HepG2 (cell line): Measurements from ENCODE around the gene AKAP7. TPM values are rescaled to one million over a fixed set of nuclear protein-coding genes. Genes with fewer than 3 reads are reported as not detected.

ENCODE experiments used
- ATF1 ChIP-seq: IDR thresholded peaks from 2 replicates; pipeline ENCODE4 v1.6.1; 2016; ENCODE audit warnings: mild to moderate bottlenecking, control low read depth
- FOXO1 ChIP-seq: sonication (generic); formaldehyde crosslinking; IDR thresholded peaks from 2 replicates; pipeline ENCODE4 v1.4.0; 2020; ENCODE audit warnings: missing genetic modification reagents
- HMG20A ChIP-seq: IDR thresholded peaks from 2 replicates; pipeline ENCODE4 v1.6.1; 2016; ENCODE audit warnings: borderline replicate concordance
- HOXA5 ChIP-seq: sonication (generic); formaldehyde crosslinking; IDR thresholded peaks from 2 replicates; pipeline ENCODE4 v1.4.0; 2020; ENCODE audit warnings: missing genetic modification reagents
- HOXD1 ChIP-seq: sonication (generic); formaldehyde crosslinking; IDR thresholded peaks from 2 replicates; pipeline ENCODE4 v1.5.0; 2020; ENCODE audit warnings: missing genetic modification reagents
- KDM3A ChIP-seq: IDR thresholded peaks from 2 replicates; pipeline ENCODE4 v1.6.1; 2018; ENCODE audit warnings: low read depth, missing compliant biosample characterization
- MEIS2 ChIP-seq: sonication (generic); formaldehyde crosslinking; IDR thresholded peaks from 2 replicates; pipeline ENCODE4 v1.9.0; 2021; ENCODE audit warnings: mild to moderate bottlenecking, missing genetic modification reagents
- MIXL1 ChIP-seq: IDR thresholded peaks from 2 replicates; pipeline ENCODE4 v1.6.1; 2016
- NFKB2 ChIP-seq: sonication (generic); formaldehyde crosslinking; IDR thresholded peaks from 2 replicates; pipeline ENCODE4 v1.4.0; 2020; ENCODE audit warnings: missing genetic modification reagents, borderline replicate concordance
- RFX1 ChIP-seq: fragments of 450-650 bp; IDR thresholded peaks from 2 replicates; pipeline ENCODE4 v1.6.1; 2017
- XRCC5 ChIP-seq: fragments of 200-400 bp; formaldehyde crosslinking; optimal IDR thresholded peaks from 2 replicates; pipeline ENCODE3; 2017; ENCODE audit warnings: mild to moderate bottlenecking, low read length
- ZBTB8A ChIP-seq: sonication (generic); formaldehyde crosslinking; IDR thresholded peaks from 2 replicates; pipeline ENCODE4 v1.4.0; 2020; ENCODE audit warnings: mild to moderate bottlenecking, low read depth, missing genetic modification reagents, borderline replicate concordance
- ZC3H4 ChIP-seq: sonication (generic); formaldehyde crosslinking; IDR thresholded peaks from 2 replicates; pipeline ENCODE4 v1.4.0; 2020; ENCODE audit warnings: missing genetic modification reagents, borderline replicate concordance
- ZNF143 ChIP-seq: sonication (generic); formaldehyde crosslinking; IDR thresholded peaks from 2 replicates; pipeline ENCODE4 v1.4.0; 2020; ENCODE audit warnings: missing genetic modification reagents
- ZNF225 ChIP-seq: sonication (generic); formaldehyde crosslinking; IDR thresholded peaks from 2 replicates; pipeline ENCODE4 v1.4.0; 2020; ENCODE audit warnings: mild to moderate bottlenecking, missing genetic modification reagents
- ZZZ3 ChIP-seq: sonication (generic); formaldehyde crosslinking; IDR thresholded peaks from 2 replicates; pipeline ENCODE4 v1.4.0; 2020; ENCODE audit warnings: missing genetic modification reagents, mild to moderate bottlenecking, borderline replicate concordance
- polyA plus RNA-seq, 8 experiments: library from polyadenylated mRNA; depleted of rRNA in 3 of 8; stranded (reverse) in 7 of 8; unstranded in 1 of 8; fragments of >200 nt; fragmentation: Illumina TruSeq in 4 of 8; extraction: Trizol in 4 of 8; gene quantifications; 2 replicates each; pipeline versions ENCODE4 v1.2.1 to v1.2.3, GENCODE V29; 2011 to 2016; ENCODE audit warnings: low read depth in 4 of 8, missing spikeins in 1 of 8, mixed read lengths in 1 of 8; ENCODE audit not compliant: insufficient read depth in 1 of 8
- total RNA-seq, 5 experiments: library from RNA; depleted of rRNA; stranded (reverse); fragments of >200 nt; fragmentation: Illumina TruSeq; extraction: Trizol; gene quantifications; 2 replicates each; pipeline ENCODE4 v1.2.3, GENCODE V29; 2016; ENCODE audit warnings: low read depth in 1 of 5
- TF ChIP-seq, protein P1 (sequence below): sonication (generic); formaldehyde crosslinking; IDR thresholded peaks from 2 replicates; pipeline ENCODE4 v1.5.0; 2020; ENCODE audit warnings: missing genetic modification reagents, mild to moderate bottlenecking, borderline replicate concordance
- TF ChIP-seq, protein P2 (sequence below): sonication (generic); formaldehyde crosslinking; IDR thresholded peaks from 2 replicates; pipeline ENCODE4 v1.4.0; 2020; ENCODE audit warnings: missing genetic modification reagents
- TF ChIP-seq, protein P3 (sequence below): sonication (generic); formaldehyde crosslinking; IDR thresholded peaks from 2 replicates; pipeline ENCODE4 v1.5.0; 2020; ENCODE audit warnings: missing genetic modification reagents
- TF ChIP-seq, protein P4 (sequence below): sonication (generic); formaldehyde crosslinking; IDR thresholded peaks from 2 replicates; pipeline ENCODE4 v1.9.0; 2021; ENCODE audit warnings: missing genetic modification reagents, mild to moderate bottlenecking, borderline replicate concordance
- TF ChIP-seq, protein P5 (sequence below): sonication (generic); formaldehyde crosslinking; IDR thresholded peaks from 2 replicates; pipeline ENCODE4 v1.5.0; 2020; ENCODE audit warnings: missing genetic modification reagents
- TF ChIP-seq, protein P6 (sequence below): sonication (generic); formaldehyde crosslinking; conservative IDR thresholded peaks from 2 replicates; pipeline ENCODE4 v1.4.0; 2020; ENCODE audit warnings: missing genetic modification reagents
- TF ChIP-seq, protein P7 (sequence below): sonication (generic); formaldehyde crosslinking; IDR thresholded peaks from 2 replicates; pipeline ENCODE4 v1.4.0; 2020; ENCODE audit warnings: missing genetic modification reagents, low read depth, mild to moderate bottlenecking, borderline replicate concordance

Gene AKAP7
- total and polyA plus RNA-seq, 2 of the 13 experiments (the other 11 are each of a cell fraction or from before 2014, with no cell fraction given) = 3.6 to 11.7 TPM

DNA sequence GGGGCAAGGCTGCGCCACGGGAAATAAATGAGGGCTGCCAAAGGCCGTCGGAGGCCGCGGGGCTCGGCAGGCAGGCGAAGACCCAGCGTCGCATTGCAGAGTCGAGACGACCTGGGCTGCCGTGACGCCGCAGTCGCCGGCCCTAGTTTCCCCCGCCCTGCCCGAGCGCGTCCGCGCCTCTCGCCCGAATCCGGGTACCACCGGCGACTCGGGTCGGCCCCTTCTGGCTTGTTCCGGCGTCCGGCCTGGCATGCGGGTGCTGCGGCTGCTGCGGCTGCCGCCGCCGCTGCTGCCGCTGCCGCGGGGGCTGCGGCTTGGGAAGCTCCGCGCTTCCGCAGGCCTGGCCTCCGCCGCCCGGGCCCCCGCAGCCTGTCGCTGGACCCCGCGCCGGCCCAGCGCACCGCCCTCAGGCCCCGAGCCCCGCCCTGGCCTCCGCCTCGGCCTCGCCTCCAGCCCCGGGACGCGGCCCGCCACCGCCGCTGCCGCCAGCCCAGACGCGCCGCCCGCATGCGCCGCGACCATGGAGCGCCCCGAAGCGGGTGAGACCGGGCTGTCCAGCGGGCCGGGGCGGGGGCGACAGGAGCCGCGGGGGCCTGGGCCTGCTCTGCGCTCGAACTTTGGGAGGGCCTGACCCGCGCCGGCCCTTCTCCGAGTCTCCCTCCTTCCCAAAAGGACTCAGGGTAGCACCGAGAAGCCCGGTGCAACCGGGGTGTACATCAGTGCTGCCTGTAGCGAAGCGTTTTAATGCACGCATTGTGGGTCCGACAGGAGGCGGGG lies at the start of gene AKAP7 (continued):
- no peak for TF ChIP-seq ZNF225 (CRISPR knock-in tag)
- no peak; the same call in 1 of the 2 replicates for TF ChIP-seq ZNF143
- TF ChIP-seq, protein P1, sequence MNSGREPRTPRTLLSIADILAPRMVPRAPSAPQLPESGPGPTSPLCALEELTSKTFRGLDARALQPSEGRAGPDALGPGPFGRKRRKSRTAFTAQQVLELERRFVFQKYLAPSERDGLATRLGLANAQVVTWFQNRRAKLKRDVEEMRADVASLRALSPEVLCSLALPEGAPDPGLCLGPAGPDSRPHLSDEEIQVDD (CRISPR knock-in tag) = peak; percentile 80; the same call in 1 of the 2 replicates
- TF ChIP-seq, protein P2, sequence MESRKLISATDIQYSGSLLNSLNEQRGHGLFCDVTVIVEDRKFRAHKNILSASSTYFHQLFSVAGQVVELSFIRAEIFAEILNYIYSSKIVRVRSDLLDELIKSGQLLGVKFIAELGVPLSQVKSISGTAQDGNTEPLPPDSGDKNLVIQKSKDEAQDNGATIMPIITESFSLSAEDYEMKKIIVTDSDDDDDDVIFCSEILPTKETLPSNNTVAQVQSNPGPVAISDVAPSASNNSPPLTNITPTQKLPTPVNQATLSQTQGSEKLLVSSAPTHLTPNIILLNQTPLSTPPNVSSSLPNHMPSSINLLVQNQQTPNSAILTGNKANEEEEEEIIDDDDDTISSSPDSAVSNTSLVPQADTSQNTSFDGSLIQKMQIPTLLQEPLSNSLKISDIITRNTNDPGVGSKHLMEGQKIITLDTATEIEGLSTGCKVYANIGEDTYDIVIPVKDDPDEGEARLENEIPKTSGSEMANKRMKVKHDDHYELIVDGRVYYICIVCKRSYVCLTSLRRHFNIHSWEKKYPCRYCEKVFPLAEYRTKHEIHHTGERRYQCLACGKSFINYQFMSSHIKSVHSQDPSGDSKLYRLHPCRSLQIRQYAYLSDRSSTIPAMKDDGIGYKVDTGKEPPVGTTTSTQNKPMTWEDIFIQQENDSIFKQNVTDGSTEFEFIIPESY (CRISPR knock-in tag) = no peak
- peak; percentile 74 for TF ChIP-seq FOXO1 (CRISPR knock-in tag)
- TF ChIP-seq, protein P3, sequence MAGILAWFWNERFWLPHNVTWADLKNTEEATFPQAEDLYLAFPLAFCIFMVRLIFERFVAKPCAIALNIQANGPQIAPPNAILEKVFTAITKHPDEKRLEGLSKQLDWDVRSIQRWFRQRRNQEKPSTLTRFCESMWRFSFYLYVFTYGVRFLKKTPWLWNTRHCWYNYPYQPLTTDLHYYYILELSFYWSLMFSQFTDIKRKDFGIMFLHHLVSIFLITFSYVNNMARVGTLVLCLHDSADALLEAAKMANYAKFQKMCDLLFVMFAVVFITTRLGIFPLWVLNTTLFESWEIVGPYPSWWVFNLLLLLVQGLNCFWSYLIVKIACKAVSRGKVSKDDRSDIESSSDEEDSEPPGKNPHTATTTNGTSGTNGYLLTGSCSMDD = peak; percentile 82; the same call in 1 of the 2 replicates
- 0 out of 2 replicates have a peak, but pooled peaks have one; percentile 32 for TF ChIP-seq MEIS2 (CRISPR knock-in tag)
- TF ChIP-seq RFX1 = no peak
- TF ChIP-seq XRCC5 = peak; percentile 43
- peak; percentile 34 for TF ChIP-seq HOXA5
- no peak; the same call in 1 of the 2 replicates for TF ChIP-seq ZZZ3 (CRISPR knock-in tag)
- TF ChIP-seq MIXL1 = no peak
- no peak for TF ChIP-seq ZBTB8A (CRISPR knock-in tag)
- TF ChIP-seq KDM3A (CRISPR knock-in tag) = peak; percentile 7; the same call in 1 of the 2 replicates
- no peak for TF ChIP-seq ZC3H4 (CRISPR knock-in tag)
- TF ChIP-seq, protein P4, sequence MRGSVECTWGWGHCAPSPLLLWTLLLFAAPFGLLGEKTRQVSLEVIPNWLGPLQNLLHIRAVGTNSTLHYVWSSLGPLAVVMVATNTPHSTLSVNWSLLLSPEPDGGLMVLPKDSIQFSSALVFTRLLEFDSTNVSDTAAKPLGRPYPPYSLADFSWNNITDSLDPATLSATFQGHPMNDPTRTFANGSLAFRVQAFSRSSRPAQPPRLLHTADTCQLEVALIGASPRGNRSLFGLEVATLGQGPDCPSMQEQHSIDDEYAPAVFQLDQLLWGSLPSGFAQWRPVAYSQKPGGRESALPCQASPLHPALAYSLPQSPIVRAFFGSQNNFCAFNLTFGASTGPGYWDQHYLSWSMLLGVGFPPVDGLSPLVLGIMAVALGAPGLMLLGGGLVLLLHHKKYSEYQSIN (CRISPR knock-in tag) = 0 out of 2 replicates have a peak, but pooled peaks have one; percentile 55
- TF ChIP-seq ATF1 (CRISPR knock-in tag) = no peak
- TF ChIP-seq, protein P5, sequence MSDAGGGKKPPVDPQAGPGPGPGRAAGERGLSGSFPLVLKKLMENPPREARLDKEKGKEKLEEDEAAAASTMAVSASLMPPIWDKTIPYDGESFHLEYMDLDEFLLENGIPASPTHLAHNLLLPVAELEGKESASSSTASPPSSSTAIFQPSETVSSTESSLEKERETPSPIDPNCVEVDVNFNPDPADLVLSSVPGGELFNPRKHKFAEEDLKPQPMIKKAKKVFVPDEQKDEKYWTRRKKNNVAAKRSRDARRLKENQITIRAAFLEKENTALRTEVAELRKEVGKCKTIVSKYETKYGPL (CRISPR knock-in tag) = peak; percentile 4; the same call in 1 of the 2 replicates
- no peak for TF ChIP-seq HMG20A (CRISPR knock-in tag)
- peak; percentile 45; the same call in 1 of the 2 replicates for TF ChIP-seq HOXD1 (CRISPR knock-in tag)
- TF ChIP-seq, protein P6, sequence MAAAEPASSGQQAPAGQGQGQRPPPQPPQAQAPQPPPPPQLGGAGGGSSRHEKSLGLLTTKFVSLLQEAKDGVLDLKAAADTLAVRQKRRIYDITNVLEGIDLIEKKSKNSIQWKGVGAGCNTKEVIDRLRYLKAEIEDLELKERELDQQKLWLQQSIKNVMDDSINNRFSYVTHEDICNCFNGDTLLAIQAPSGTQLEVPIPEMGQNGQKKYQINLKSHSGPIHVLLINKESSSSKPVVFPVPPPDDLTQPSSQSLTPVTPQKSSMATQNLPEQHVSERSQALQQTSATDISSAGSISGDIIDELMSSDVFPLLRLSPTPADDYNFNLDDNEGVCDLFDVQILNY (CRISPR knock-in tag) = no peak
- peak; percentile 80; the same call in 1 of the 2 replicates for TF ChIP-seq NFKB2 (CRISPR knock-in tag)
- TF ChIP-seq, protein P7, sequence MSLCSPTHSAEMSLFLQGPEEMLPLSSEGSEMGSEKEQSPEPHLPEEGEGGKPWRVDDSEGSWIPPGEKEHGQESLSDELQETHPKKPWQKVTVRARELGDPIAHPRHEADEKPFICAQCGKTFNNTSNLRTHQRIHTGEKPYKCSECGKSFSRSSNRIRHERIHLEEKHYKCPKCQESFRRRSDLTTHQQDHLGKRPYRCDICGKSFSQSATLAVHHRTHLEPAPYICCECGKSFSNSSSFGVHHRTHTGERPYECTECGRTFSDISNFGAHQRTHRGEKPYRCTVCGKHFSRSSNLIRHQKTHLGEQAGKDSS (CRISPR knock-in tag) = no peak
